ENCODE measurements around the gene SGF29.
"Not testable (repeated sequence)": the region's sequence is repeated elsewhere in the genome, so short reads cannot be mapped to it uniquely, and the experiment has no call there.

SGF29 gene

DNA sequence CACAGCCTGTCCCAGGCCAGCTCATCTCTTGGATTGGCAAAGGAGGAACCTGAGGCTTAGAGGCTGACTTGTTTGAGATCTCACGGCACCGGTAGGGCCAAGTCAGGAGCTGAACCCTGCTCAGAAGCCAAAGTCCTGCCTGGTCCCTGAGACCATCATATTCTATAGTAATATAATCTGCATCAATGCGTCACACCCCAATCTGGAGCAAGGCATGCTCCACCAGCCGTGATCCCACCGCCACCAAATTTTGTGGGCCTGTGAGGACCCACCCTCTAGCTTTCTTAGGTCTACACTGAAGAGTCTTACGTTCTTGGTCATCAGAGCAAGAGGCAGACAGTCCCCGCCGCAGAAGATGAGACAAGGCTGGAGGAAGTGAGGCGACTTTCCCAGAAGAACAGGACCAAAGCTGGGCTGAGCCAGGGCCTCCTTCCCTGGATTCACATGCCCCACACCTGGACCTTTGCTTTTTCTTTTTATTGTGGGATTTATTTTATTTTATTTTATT, 53.5 kb downstream of the SGF29 start:
- Histone ChIP-seq H3K4me3 (ENCODE audit: low read length) (no peak overlapping the region), H3K36me3 (replicated peaks; ENCODE audit: low read depth, low read length) (no peaks in the 10 kb centered on the region), H2AFZ (ENCODE audit: low read depth, low read length) (no peak overlapping the region), H4K20me1 (ENCODE audit: insufficient read depth, low read length) (no peaks in the 10 kb centered on the region), H3K4me1 (ENCODE audit: low read length) (no peaks in the 10 kb centered on the region), H3K27ac (ENCODE audit: low read length) (no peak overlapping the region), H3K27me3 (ENCODE audit: low read depth, low read length) (no peaks in the 10 kb centered on the region), H3K79me2 (ENCODE audit: low read length) (no peaks in the 10 kb centered on the region), H3K4me2 (ENCODE audit: low read length) (no peak overlapping the region), H3K9ac (ENCODE audit: low read length) (no peak overlapping the region), H3K9me3 (ENCODE audit: insufficient read depth, low read length) (no peaks in the 10 kb centered on the region)
- no peak for TF ChIP-seq EZH2phosphoT487 (IDR thresholded peaks at IDR 0.05; ENCODE audit: low read depth)

DNA sequence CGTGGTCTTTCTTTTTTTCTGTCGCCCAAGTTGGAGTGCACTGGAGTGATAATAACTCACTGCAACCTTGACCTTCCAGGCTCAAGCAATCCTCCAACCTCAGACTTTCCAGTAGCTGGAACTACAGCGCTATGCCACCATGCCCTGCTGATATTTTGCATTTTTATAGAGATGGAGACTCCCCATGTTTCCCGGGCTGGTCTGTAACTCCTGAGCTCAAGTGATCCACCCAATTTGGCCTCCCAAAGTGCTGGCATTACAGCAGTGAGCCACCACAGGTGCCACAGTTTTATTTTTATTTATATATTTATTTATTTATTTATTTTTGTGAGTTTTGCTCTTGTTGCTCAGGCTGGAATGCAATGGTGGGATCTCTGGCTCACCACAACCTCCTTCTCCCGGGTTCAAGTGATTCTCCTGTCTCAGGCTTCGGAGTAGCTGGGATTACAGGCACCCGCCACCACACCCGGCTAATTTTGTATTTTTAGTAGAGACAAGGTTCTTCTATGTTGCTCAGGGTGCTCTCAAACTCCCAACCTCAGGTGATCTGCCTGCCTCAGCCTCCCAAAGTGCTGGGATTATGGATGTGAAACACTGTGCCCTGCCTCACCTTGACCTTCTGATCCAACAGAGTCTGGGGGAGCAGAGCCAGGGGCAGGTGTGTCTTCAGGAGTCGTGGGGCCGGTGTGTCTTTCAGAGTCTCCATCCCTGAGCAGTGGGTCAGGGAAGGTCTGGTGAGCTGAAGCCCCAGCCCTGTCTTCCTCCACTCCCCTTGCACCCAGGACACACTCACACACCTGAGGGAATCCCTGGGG, 54.2 kb downstream of the SGF29 start:
- H3K27me3 ChIP-seq (ENCODE audit: low read depth, low read length); H3K4me2 ChIP-seq (ENCODE audit: low read length); H3K79me2 ChIP-seq (ENCODE audit: low read length); H3K27ac ChIP-seq (ENCODE audit: low read length); H3K9me3 ChIP-seq (ENCODE audit: insufficient read depth, low read length); H3K4me3 ChIP-seq (ENCODE audit: low read length); H4K20me1 ChIP-seq (ENCODE audit: insufficient read depth, low read length); H3K36me3 ChIP-seq (replicated peaks; ENCODE audit: low read depth, low read length); H3K9ac ChIP-seq (ENCODE audit: low read length); H3K4me1 ChIP-seq (ENCODE audit: low read length); H2AFZ ChIP-seq (ENCODE audit: low read depth, low read length): not testable (repeated sequence)

DNA sequence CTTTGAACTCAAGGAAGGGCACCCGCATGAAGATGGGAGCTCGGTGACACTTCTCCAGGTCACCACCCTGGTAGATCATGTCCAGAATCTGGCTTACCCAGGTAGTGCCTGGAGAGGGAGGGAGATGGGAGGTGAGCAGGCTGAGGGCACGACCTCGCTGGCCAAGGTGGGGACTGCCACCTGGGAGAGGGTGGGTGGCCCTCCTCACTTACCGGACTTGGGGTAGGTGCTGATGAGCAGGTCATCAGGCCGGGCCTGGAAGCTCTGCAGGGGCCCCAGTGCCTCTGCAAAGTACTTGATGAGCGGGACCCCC, 54.7 kb downstream of the SGF29 start:
- H4K20me1 ChIP-seq (ENCODE audit: insufficient read depth, low read length); H3K4me1 ChIP-seq (ENCODE audit: low read length); H2AFZ ChIP-seq (ENCODE audit: low read depth, low read length); H3K27me3 ChIP-seq (ENCODE audit: low read depth, low read length); H3K36me3 ChIP-seq (replicated peaks; ENCODE audit: low read depth, low read length); H3K79me2 ChIP-seq (ENCODE audit: low read length); H3K27ac ChIP-seq (ENCODE audit: low read length); H3K4me3 ChIP-seq (ENCODE audit: low read length); H3K9ac ChIP-seq (ENCODE audit: low read length); H3K4me2 ChIP-seq (ENCODE audit: low read length); H3K9me3 ChIP-seq (ENCODE audit: insufficient read depth, low read length): not testable (repeated sequence)

DNA sequence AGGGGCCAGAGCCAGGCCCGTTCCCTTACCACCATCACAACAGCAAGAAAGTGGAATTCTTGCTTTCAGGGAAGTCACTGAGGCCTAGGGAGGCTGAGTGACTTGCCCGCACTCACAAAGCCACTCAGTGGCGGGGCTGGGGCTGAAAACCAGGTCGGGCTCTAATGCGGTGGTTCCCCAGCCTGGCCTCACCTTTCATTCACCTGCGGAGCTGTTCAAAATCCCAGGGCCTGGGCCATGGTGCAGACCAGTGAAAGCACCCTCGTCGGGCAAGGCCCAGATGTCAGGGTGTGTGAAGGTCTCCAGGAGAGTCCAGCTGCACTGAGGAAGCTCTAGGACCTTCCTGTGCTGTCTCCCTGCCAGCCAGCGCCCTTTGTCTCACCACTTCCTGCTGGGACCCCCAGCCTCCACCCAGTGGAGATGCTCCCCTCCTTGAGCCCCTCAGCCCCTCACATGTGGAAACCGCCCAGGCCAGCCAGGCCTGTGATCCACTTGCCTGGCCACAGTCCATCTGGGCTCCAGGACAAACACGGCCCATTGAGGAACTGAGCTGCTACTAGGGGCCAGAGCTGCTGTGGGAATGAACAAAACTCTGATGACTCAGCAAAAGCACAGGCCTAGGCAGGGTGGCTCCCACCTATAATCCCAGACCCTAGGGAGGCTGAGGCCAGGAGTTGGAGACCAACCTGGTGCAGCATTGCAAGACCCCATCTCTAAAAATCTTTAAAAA, 55.3 kb downstream of the SGF29 start:
- not testable (repeated sequence) for H3K27me3 ChIP-seq (ENCODE audit: low read depth, low read length); H3K4me2 ChIP-seq (ENCODE audit: low read length); H4K20me1 ChIP-seq (ENCODE audit: insufficient read depth, low read length); H2AFZ ChIP-seq (ENCODE audit: low read depth, low read length); H3K27ac ChIP-seq (ENCODE audit: low read length); H3K9me3 ChIP-seq (ENCODE audit: insufficient read depth, low read length); H3K4me1 ChIP-seq (ENCODE audit: low read length); H3K9ac ChIP-seq (ENCODE audit: low read length); H3K36me3 ChIP-seq (replicated peaks; ENCODE audit: low read depth, low read length); H3K79me2 ChIP-seq (ENCODE audit: low read length); H3K4me3 ChIP-seq (ENCODE audit: low read length)

DNA sequence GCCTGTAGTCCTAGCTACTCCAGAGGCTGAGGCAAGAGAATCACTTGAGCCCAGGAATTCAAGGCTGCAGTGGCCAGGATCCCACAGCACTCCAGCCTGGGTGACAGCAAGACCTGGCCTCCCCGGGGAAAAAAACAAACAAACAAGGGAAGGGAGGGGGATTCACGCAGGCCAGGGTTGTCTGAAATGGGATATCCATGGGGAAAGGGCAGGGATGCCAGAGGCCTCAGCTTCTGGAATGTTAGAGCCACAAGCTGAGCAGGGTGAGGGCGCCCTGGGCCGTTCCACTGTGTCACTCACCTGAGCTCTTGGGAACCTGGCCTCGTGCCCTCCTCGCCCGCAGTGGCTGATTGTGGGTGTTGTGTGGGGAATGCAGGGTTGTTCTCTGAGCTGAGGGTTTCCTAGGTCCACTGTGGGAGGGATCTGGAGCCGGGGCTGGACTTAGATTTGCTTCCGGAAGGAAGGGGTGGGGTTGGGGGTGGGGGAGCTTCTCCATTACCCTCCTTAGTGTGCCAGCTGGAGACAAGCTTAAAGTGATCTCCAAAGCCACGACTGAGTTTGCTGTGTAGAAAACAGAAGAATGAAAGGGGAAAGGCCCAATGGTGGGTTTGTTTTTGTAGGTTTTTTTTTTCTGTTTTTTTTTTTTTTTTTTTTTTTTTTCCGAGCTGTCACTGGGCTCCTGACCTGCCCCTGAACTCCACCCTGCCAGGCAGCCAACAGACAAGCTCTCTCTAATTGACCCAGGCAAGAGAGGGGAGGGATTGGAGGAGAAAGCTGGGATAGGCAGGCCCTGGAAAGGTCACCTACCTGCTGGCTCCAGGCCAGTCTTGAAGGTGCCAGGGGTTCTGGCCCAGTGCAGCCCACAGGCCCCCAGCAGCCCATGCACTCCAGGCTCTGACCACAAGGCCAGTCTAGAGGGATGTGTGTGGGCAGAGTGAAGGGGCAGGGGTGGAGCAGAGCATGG, 56.2 kb downstream of the SGF29 start, which contains the start of gene SULT1A1:
SULT1A1 (minus strand) TSS at position 414 of the 964 bp plus-strand sequence. CDS start 1,189 bp downstream, outside the sequence.
- no peaks in the 10 kb centered on the region for H3K4me1 ChIP-seq (ENCODE audit: low read length)
- no peak within 1 kb of the TSS for H3K9ac ChIP-seq (ENCODE audit: low read length)
- H3K79me2 ChIP-seq (ENCODE audit: low read length) = no peaks in the 10 kb centered on the region
- no peak within 1 kb of the TSS for H3K4me3 ChIP-seq (ENCODE audit: low read length)
- no peaks in the 10 kb centered on the region for H3K36me3 ChIP-seq (replicated peaks; ENCODE audit: low read depth, low read length)
- H4K20me1 ChIP-seq (ENCODE audit: insufficient read depth, low read length) = no peaks in the 10 kb centered on the region
- H3K9me3 ChIP-seq (ENCODE audit: insufficient read depth, low read length) = no peaks in the 10 kb centered on the region
- TF ChIP-seq, protein P1, sequence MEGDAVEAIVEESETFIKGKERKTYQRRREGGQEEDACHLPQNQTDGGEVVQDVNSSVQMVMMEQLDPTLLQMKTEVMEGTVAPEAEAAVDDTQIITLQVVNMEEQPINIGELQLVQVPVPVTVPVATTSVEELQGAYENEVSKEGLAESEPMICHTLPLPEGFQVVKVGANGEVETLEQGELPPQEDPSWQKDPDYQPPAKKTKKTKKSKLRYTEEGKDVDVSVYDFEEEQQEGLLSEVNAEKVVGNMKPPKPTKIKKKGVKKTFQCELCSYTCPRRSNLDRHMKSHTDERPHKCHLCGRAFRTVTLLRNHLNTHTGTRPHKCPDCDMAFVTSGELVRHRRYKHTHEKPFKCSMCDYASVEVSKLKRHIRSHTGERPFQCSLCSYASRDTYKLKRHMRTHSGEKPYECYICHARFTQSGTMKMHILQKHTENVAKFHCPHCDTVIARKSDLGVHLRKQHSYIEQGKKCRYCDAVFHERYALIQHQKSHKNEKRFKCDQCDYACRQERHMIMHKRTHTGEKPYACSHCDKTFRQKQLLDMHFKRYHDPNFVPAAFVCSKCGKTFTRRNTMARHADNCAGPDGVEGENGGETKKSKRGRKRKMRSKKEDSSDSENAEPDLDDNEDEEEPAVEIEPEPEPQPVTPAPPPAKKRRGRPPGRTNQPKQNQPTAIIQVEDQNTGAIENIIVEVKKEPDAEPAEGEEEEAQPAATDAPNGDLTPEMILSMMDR (IDR thresholded peaks at IDR 0.05; ENCODE audit: low read depth, low read length) = no peak
- TF ChIP-seq EZH2phosphoT487 (IDR thresholded peaks at IDR 0.05; ENCODE audit: low read depth) = no peak
- H3K4me2 ChIP-seq (ENCODE audit: low read length) = no peak within 1 kb of the TSS
- no peak within 1 kb of the TSS for H3K27ac ChIP-seq (ENCODE audit: low read length)
- H2AFZ ChIP-seq (ENCODE audit: low read depth, low read length) = no peak within 1 kb of the TSS
- no peaks in the 10 kb centered on the region for H3K27me3 ChIP-seq (ENCODE audit: low read depth, low read length)

Measured in OCI-LY3 (cell line).